Stimulated activated CD4-positive, alpha-beta T cell treated with anti-CD3 and anti-CD28 coated beads, Interleukin-2, amount 100 ng/mL, for 4 hours (primary cell): Measurements from ENCODE around the gene PCDH15.

Source experiments
- DNase-seq: peaks from one replicate; pipeline ENCODE4 v3.0.0-alpha.2; 2020; ENCODE audit warnings: low read depth

The PCDH15 gene

GRCh38 chr10:54130394-54130793 is 670.6 kb downstream of the PCDH15 start:
- DNase-seq, result no peak

DNA sequence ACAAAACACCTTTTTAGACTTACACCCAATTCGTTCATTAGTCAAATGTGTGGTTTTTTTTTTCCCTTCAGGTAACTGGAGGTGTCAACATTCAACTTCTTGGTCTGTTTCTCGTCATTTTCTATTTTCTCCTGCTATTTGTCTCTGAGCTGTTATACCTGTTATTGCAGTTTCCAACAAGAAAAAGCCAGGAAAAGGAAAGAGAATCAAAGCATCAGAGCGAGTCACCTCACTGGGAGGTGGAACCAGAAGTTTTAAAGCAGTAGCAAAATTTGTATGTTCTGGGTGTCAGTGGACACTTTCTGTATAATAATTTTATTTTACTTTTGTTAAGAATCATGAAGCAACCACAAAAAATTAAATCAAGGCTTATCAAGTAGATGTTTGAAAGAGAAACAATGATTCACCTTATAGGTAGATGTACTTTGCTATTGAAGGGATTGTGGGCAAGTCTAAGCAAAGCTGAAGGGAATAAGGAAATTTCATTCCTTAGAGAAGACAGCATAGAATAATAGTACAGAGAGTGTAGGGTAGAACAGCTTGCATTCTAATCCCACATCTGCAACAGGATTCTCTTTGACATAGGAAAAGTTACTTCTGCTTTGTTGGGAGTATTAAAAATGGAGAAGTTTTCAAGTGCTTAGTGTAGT is 675.8 kb downstream of the PCDH15 start:
- no peak for DNase-seq

DNA sequence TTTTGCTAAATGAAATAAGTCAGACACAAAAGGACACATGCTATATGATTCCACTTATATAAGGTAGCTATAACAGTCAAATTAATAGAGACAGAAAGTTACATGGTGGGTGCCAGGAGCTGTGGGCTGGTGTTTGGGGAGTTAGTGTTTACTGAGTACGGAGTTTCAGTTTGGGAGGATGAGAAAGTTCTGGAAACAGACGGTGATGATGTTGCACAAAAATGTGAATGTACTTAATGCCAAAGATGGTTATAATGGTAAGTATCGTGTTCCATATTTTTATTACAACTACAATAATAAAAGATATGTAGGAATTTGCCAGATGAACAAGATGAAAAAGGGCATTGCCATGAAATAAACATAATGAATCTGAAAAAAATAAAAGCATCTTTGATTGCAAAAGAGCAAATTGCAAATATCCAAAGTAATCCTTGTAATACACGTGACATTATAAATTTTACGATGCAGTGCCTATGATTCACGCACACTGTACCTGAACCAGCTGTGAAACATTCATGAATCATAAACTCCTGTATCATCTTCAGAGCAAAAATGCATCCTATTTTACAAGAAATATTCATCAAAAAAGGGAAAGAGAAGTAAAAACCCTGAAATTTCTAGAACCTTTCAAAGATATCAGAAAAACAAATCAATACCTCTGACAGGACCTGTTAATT is 676.7 kb downstream of the PCDH15 start:
- no peak for DNase-seq

DNA sequence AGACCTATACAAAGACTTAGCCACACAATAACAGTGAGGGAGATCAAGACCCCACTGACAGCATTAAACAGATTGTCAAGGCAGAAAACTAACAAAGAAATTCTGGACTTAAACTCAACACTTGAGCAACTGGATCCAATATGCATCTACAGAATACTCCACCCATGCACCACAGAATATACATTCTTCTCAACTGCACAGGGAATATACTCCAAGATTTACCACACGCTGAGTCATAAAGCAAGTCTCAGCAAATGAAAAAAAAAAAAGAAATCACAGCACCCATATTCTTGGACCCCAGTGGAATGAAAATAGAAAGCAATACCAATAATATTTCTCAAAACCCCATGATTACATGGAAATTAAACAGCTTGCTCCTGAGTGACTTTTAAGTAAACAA is 680.2 kb downstream of the PCDH15 start:
- no peak for DNase-seq

DNA sequence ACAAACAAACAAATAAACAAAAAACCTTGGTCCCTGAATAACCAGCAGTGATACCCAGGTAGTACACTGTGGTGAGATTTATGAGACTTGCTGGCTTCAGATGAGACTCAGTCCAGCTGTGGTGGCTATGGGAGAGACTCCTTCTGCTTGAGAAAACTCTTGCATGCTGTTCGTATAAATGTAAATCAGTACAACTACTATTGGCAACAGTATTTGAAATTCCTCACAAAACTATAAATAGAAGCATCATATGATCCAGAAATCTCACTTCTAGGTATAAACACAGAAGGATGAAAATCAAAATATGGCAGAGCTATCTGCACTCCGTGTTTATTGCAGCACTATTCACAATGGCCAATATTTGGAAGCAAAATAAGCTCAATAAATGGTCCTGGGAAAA is 692.1 kb downstream of the PCDH15 start:
- DNase-seq, result no peak

DNA sequence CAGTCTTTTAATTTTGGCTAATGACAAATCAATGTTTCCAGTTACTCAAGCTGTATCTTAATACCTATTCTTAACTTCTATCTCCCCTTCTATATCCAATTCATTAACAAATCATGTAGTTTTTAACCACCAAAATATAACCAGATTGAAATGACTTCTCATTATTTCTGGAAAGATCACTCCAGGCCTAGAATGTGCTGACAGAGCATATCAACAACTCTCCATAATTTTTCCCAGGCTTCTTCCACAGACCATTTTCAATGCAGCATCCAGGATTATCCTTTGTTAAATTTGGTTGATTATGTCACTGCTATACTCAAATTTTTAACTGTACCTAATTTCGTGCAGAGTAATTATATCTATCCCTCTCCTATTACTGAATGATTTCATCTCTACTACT is 704.1 kb downstream of the PCDH15 start:
- no peak for DNase-seq

DNA sequence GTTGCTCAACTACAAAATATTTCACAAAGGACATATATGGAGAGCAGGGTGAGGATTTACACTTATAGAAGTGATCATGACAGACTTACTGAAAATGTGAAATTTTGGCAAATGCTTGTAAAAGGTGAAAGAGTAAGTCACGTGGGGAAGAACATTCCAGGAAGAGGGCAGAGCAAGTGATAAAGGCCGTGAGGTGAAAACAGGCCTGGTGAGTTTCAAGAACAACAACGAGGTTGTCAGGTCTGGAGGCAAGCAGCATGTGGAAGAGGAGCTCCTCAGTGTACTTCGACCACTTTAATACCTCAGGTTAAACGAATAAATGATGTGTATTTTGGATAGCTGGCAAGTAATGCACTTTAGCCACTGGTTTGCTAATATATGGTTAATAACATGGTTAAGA is 706.7 kb downstream of the PCDH15 start:
- no peak for DNase-seq

DNA sequence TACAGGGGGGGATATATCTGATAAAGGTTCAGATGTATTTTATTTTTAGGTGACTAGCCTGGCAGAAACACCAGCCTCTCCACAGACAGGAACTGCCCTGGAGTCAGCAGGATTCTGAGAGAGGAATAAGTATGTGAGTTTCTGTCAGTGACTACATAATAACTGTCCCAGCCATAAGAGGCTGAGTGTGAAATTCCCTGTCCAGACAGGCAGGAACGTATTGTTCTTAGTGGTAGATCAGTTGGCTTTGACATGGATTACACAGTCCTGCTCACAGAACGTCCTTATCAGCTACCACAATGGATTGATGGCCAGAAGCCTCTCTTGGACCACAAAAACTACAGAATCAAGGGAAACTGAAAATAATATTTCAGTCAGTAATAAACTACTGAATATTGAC is 709.8 kb downstream of the PCDH15 start:
- no peak for DNase-seq

DNA sequence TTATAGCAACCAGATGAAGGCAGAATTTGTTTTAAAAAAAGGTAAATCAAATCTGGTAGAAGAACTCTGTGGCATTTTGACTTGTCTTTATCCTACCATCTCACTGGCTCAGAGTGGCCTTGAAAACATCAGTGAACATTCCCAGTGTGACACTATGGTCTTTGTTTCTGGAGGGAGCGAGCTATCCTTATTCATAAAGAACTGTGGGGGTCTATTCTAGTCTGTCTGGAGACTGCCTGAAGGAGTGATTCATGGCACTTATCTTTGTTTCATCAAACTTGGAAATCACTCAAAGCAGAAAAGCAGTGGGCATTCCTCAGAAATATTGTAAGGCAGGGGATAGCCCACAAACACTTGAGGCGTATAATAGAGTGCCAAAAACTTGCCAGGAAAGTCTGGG is 719.1 kb downstream of the PCDH15 start:
- DNase-seq, result no peak

DNA sequence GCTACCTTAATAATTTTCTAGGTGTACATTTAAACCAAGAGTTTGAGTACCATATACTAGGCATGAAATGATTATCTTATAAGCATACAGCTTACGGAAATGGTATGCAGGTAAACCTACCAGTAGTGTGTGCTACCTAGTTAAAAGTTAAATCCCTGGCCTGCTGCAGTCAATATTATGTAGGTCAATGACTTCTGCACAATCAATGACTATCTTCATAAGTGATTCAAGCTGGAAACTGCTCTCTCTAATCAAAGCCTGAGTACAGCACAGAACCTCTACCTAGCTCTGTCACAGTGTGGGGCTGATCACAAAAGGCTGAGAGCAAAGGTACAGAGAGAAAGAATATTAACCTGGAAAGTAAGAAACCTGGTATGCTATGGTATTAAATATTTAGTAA is 733.7 kb downstream of the PCDH15 start:
- DNase-seq, result no peak

GRCh38 chr10:54066646-54067045 is 734.4 kb downstream of the PCDH15 start:
- no peak for DNase-seq

DNA sequence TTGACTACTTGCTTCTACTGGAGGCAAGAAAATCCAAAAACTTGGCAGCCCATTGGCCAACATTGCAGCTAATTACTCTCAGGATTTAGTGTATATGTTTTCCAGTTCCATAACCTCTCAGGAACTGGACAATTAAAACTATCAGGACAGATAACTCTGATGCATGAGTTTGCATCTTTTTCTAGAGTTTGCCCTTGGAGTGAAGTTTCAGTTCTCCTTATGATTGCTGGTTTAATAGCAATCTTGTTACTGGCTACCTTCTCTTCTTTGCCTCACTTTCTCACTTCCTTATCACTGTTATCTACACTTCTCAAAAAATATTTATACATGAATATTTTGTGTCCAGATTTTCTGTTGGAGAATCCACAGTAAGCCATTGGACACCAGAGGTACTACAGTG is 735.9 kb downstream of the PCDH15 start:
- DNase-seq, result no peak

- no peak for DNase-seq
Observed at GRCh38 chr10:54064215-54064614, 736.8 kb downstream of the PCDH15 start.

GRCh38 chr10:54063514-54063913 is 737.5 kb downstream of the PCDH15 start:
- no peak for DNase-seq

- no peak for DNase-seq
Observed at GRCh38 chr10:54060572-54060971, 740.5 kb downstream of the PCDH15 start.

DNA sequence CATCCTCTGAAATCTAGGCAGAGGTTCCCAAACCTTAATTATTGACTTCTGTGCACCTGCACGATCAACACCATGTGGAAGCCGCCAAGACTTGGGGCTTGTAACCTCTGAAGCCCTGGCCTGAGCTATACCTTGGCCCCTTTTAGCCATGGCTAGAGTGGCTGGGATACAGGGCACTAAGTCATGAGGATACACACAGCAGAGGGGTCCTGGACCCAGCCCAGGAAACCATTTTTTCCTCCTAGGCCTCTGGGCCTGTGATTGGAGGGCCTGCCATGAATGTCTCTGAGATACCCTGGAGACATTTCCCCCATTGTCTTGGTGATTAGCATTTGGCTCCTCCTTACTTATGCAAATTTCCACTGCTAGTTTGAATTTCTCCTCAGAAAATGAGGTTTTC is 743.7 kb downstream of the PCDH15 start:
- DNase-seq, result no peak

GRCh38 chr10:54026340-54026739 is 774.7 kb downstream of the PCDH15 start:
- DNase-seq, result no peak

DNA sequence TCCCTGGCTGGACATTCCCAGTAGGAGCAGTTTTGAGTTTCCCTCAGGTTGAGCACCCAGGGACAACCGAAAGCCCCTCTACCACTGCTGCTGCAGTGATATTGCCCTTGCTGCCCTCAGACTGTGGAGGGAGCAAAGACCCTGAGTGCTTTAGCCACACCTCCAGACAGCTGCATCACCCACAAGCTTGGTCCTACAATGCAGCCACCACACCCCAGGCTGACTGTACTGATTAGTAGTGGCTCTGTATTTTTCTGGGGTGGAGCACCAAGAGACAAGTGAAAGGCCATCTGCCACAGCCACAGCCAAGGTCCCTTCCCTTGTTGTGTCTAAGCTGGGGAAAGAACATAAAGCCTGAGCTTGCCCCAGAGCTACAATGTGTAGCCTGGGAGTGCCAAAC is 789.9 kb downstream of the PCDH15 start:
- DNase-seq, result no peak

DNA sequence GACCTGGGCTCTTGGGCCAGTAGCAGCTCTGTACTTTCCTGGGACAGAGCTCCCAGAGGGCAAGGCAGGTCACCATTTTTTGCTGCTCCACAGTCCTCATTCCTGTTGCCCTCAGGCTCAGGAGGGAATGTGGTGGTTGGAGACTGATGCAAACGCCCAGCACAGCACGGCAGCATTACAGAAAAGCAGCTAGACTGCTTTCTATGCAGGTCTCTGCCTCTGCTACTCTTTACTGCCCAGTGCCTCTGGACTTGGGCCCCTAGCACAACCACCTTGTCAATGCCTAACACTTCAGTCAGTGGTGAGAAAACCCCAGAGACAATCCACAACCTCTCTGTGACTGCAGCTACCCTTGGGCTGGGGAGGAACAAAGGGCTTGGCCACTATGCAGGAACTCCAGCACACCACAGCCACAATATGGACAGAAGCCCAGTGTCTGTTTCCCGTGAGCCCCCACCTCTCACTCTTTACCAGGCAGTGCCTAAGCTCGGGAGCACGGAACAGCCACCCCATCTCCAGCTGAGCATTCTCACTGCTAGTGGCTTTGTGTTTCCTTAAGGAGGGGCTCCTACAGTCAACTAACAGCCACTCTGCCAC is 790.6 kb downstream of the PCDH15 start:
- DNase-seq, result no peak

- no peak for DNase-seq
Observed at GRCh38 chr10:54009672-54010071, 791.4 kb downstream of the PCDH15 start.

- DNase-seq, result no peak
Observed at GRCh38 chr10:54002077-54002476, 799.0 kb downstream of the PCDH15 start.

- DNase-seq, result no peak
Observed at GRCh38 chr10:53997953-53998352, 803.1 kb downstream of the PCDH15 start.

DNA sequence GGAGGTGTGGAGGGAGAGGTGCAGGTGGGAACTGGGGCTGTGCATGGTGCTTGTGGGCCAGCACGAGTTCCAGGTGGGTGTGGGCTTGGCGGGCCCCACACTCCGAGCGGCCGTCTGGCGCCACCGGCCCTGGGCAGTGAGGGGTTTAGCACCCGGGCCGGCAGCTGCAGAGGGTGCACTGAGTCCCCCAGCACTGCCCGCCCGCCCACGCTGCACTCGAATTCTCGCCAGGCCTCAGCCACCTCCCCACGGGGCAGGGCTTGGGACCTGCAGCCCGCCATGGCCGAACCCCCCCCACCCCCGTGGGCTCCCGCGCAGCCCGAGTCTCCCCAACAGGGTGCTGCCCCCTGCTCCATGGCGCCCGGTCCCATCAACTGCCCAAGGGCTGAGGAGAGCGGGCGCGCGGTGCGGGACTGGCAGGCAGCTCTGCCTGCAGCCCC is 810.2 kb downstream of the PCDH15 start:
- DNase-seq, result no peak

GRCh38 chr10:53983431-53983830 is 817.6 kb downstream of the PCDH15 start:
- no peak for DNase-seq
